GM08714 (cell line): ENCODE results near the gene ARHGEF3.
"Not testable (repeated sequence)": the region's sequence is repeated elsewhere in the genome, so short reads cannot be mapped to it uniquely, and the experiment has no call there.

Experiments
- H3K4me3 ChIP-seq: fragments of 200-500 bp; sonication (Bioruptor generic); 2 replicates; pipeline ENCODE4 v1.5.1; 2014; ENCODE audit warnings: mild to moderate bottlenecking, low read length, inconsistent platforms
- ZNF274 ChIP-seq: IDR thresholded peaks from 2 replicates; pipeline ENCODE4 v1.6.1; 2012; ENCODE audit warnings: mild to moderate bottlenecking, low read depth, low read length

The ARHGEF3 gene

GRCh38 chr3:56720849-56721248 lies 80.9 kb downstream of the ARHGEF3 start:
- H3K4me3 ChIP-seq = no peak overlapping the region
- no peak for TF ChIP-seq ZNF274

- H3K4me3 ChIP-seq = not testable (repeated sequence)
These were observed 82.9 kb downstream of the ARHGEF3 start for GRCh38 chr3:56718809-56719208.

DNA sequence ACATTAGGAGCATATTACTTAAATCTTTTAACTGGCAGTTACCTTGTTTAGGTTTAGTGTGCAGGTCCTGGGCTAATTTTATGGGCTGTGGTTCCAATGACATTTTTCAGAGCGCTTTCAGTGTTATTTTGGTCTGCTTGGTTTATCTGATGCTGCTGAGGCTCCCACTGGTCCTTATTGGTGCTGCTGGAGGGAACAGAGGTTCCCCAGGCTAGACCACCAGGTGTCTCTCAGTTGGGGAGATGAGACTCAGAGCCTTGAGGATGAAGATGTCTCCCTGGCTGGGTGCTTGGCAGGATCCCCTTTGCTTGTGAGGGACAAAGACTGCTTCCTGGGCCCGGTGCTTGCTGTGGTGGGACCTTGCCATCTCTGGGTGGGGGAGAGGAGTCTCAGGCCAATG lies 90.4 kb downstream of the ARHGEF3 start:
- no peak overlapping the region for H3K4me3 ChIP-seq
- no peak for TF ChIP-seq ZNF274

DNA sequence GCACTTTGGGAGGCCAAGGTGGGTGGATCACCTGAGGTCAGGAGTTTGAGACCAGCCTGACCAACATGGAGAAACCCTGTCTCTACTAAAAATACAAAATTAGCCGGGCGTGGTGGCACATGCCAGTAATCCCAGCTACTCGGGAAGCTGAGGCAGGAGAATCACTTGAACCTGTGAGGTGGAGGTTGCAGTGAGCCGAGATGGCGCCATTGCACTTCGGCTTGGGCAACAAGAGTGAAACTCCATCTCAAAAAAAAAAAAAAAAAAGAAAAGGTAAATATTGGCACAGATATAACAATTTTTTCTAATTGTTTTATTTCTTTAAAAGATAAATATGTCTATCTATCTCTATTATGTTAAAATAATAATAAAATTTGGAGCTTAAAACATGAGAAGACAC lies 94.3 kb downstream of the ARHGEF3 start:
- H3K4me3 ChIP-seq = not testable (repeated sequence)

DNA sequence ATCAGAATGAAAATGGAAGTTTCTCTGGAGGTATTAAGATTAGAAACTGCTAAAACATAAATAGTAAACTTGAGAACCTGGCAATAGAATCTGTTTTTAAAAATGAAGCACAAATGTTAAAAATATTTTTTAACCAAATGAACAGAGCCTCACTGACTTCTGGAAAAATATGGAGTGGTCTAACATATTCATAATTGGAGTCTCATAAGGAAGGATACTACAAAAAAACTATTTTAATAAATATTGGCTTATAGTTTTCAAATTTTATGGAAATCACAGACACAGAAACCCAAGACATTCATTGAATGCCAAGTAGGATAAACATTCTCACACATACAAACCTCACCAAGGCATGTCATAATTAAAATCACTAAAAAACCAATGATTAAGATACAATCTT lies 95.1 kb downstream of the ARHGEF3 start:
- no peak overlapping the region for H3K4me3 ChIP-seq
- no peak for TF ChIP-seq ZNF274

GRCh38 chr3:56704706-56705105 lies 97.0 kb downstream of the ARHGEF3 start:
- TF ChIP-seq ZNF274 = no peak
- H3K4me3 ChIP-seq = no peak overlapping the region

DNA sequence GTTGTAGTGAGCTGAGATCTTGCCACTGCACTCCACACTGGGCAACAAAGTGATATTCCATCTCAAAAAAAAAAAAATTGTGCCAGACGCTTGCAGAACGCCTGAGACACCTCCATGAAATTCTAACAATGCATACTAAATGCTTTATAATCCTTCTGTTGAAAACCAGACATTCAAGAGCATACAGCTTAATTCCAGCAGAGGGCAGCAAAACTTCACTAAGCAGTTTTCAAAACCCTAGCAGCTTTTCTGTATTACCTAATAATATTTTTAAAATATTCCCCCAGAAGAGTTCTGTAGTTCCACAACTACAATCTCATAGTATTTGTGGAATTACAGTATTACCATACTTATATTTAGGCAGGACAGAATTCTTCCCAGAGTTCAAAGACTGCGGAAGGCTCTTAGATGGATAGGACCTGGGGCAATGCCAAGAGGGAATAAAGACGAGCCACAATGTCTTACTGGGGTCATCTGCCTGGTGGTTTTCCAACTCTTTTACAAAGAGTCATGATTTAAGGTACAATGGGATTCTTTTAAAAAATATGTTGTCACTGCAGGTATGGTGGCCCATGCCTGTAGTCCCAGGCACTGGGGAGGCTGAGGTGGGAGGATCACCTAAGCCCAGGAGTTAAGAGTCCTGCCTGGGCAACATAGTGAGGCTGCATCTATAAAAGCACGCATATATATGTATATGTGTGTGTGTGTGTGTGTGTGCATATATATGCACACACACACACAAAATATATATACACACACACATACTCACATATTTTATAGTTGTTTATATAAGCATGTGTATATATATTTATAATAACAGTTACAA lies 99.0 kb downstream of the ARHGEF3 start:
- H3K4me3 ChIP-seq = no peak overlapping the region
- no peak for TF ChIP-seq ZNF274

DNA sequence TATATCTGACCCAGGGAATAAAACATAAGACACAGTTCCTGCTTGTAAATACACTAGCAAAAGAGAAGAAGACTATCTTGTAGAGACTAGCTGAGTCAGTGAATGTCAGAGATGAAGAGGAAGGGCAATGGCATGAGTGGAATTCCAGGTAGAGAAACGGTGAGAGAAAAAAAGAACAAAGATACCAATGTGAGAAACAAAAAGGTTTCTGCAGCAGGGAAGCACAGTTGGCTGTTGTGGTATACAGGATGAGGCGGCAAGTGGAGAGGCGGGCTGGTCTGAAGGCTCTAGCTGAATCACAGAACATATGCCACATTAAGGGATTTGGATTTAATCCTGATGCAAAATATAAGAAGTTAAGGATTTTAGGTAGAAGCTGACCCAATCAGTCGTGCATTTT lies 101.6 kb downstream of the ARHGEF3 start:
- no peak overlapping the region for H3K4me3 ChIP-seq
- TF ChIP-seq ZNF274 = no peak

- no peak for TF ChIP-seq ZNF274
- H3K4me3 ChIP-seq = no peak overlapping the region
These were observed 106.7 kb downstream of the ARHGEF3 start for GRCh38 chr3:56694867-56695683.

DNA sequence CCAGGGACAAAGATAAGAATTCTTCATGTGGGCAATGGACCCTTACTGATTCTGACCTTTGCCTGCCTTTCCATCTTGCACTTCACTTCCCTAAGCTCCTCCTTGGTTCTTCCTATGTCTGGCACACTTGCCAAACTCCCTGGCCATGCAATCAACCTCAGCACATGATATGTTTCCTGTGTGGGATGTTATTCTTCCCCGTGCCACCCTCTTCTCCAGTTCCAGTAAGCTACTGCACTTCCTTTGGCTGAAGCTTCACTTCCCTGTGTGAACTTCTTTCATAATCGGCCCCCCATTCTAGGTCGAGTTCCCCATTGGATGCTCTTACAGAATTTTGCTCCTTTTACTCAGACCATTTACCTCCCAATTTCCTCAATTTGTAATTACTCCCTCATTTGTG lies 108.0 kb downstream of the ARHGEF3 start:
- no peak overlapping the region for H3K4me3 ChIP-seq
- TF ChIP-seq ZNF274 = no peak

- not testable (repeated sequence) for H3K4me3 ChIP-seq
These were observed 109.0 kb downstream of the ARHGEF3 start for GRCh38 chr3:56692520-56693433.

DNA sequence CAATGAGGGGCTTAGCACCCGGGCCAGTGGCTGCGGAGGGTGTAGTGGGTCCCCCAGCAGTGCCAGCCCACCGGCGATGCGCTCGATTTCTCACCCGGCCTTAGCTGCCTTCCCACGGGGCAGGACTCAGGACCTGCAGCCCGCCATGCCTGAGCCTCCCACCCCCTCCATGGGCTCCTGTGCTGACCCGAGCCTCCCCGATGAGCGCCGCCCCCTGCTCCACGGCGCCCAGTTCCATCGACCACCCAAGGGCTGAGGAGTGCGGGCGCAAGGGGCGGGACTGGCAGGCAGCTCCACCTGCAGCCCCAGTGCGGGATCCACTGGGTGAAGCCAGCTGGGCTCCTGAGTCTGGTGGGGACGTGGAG lies 109.8 kb downstream of the ARHGEF3 start:
- H3K4me3 ChIP-seq = not testable (repeated sequence)

DNA sequence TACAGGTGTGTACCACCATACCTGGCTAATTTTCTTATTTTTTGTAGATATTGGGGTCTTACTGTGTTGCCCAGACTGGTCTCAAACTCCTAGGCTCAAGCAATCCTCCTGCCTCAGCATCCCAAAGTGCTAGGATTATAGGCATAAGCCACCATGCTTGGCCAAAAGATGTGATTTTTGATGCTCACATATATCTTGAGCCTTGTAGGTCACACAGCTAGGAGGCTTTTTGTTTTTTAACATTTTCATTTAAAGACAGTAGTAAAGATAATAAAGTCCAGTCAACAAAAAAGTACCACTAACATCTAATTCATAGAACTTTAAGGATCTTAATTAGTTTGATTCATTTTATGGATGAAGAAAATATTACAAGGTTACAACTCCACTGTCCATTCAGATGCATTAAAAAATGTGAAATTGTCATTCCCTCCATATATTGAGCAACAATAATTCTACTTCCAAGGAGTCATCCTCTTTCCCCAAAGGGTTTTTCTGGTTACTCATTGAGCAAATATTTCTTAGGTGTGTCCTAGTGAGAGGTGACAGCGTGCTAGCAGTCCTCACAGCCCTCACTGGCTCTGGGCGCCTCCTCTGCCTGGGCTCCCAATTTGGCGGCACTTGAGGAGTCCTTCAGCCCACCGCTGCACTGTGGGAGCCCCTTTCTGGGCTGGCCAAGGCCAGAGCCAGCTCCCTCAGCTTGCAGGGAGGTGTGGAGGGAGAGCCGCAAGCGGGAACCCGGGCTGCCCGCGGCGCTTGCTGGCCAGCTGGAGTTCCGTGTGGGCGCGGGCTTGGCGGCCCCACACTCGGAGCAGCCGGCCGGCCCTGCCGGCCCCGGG lies 110.4 kb downstream of the ARHGEF3 start:
- TF ChIP-seq ZNF274 = no peak
- H3K4me3 ChIP-seq = no peak overlapping the region

DNA sequence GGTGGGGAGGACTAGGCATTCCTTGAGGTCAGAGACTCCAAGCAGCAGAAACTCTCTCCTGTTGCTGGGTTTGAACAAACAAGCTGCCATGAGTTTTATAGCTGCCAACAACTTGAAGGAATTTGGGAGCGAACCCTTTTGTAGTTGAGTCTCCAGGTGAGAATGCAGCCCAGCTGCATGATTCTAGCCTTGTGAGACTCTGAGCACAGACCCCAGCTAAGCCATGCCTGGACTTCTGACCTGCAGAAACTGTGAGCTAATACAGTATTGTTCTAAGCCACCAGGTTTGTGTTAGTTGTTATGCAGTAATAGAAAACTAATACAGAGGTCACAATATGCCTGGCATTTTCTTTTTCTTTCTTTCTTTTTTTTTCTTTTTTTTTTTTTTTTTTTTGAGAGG lies 112.4 kb downstream of the ARHGEF3 start:
- no peak for TF ChIP-seq ZNF274
- no peak overlapping the region for H3K4me3 ChIP-seq
